Rectal smooth muscle tissue (tissue), 1 donor: ENCODE results near the gene LGALS1.

Source experiments
- H3K27ac ChIP-seq: one replicate; pipeline ENCODE4 v1.7.0; 2013; ENCODE audit warnings: low read depth, low read length, inconsistent platforms
- H3K27me3 ChIP-seq: one replicate; pipeline ENCODE4 v1.7.0; 2013; ENCODE audit warnings: low read length; ENCODE audit not compliant: control insufficient read depth, insufficient read depth
- H3K36me3 ChIP-seq: one replicate; pipeline ENCODE4 v1.7.0; 2013; ENCODE audit warnings: low read length; ENCODE audit not compliant: control insufficient read depth, insufficient read depth
- H3K4me1 ChIP-seq: one replicate; pipeline ENCODE4 v1.7.0; 2013; ENCODE audit warnings: low read length; ENCODE audit not compliant: control insufficient read depth, insufficient read depth
- H3K4me3 ChIP-seq: one replicate; pipeline ENCODE4 v1.7.0; 2013; ENCODE audit warnings: low read length
- H3K9ac ChIP-seq: one replicate; pipeline ENCODE4 v1.7.0; 2013; ENCODE audit warnings: low read length

Gene LGALS1

DNA sequence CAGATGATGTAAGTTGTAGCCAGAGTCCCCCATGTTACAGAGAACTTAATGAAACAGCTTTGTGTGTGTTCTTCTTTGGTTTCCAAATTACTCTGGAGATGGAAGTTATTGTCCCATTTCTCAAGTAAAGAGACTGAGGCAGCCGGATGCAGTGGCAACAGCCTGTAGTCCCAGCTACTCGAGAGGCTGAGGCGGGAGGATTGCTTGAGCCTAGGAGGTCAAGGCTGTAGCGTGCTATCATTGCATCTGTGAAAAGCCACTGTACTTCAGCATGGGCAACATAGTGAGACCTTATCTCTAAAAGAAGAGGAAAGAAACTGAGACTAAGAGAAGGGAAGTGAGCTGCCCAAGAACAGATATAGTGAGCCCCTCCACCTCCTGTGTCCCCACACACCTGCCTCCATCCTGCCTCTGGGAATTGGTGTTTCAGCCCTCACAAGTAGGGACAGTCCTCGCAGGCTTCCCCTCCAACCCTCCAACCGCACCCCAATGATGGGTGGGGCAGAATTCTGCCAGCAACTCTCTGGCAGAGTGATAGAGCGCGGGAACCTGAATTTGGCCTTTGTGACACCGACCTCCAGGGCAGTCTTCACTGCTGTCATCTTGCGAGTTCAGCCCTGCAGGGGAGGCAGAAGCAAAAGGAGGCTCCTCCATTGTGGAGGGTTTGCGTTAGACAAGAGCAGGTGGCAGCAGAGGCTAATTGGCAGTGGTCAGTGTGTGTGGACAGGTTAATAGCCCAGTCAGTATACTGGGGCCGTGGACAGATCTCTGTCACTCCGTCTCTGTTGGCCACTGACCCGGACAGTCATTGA, 15.3 kb upstream of the LGALS1 start:
- no peaks in the 10 kb centered on the region for H3K27me3 ChIP-seq
- H3K9ac ChIP-seq = peak overlapping the region; percentile 82
- peak overlapping the region; percentile 90 for H3K4me3 ChIP-seq
- H3K4me1 ChIP-seq = peaks cover 32% of the 10 kb centered on the region
- H3K36me3 ChIP-seq = no peaks in the 10 kb centered on the region
- H3K27ac ChIP-seq = peak overlapping the region; percentile 61

DNA sequence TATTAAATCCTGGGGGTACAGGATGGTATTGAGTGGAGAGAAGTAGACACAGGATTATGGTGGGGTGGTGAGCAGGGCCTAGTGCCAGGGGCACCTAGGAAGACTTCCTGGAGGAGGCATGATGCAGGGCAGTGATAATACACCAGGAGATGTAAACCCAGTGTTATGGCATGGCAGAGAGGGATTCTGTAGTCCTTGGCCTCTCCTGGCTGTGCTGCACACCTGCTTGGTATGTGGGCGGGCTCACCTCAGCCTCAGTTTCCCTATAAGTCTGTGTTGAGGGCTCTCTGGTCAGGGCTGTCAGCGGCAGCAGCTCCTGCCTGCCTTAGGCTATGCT, 14.8 kb upstream of the LGALS1 start:
- no peak overlapping the region for H3K9ac ChIP-seq
- H3K36me3 ChIP-seq = no peaks in the 10 kb centered on the region
- H3K27me3 ChIP-seq = no peaks in the 10 kb centered on the region
- H3K27ac ChIP-seq = peak overlapping the region; percentile 88
- peaks cover 32% of the 10 kb centered on the region for H3K4me1 ChIP-seq
- H3K4me3 ChIP-seq = peak overlapping the region; percentile 30

DNA sequence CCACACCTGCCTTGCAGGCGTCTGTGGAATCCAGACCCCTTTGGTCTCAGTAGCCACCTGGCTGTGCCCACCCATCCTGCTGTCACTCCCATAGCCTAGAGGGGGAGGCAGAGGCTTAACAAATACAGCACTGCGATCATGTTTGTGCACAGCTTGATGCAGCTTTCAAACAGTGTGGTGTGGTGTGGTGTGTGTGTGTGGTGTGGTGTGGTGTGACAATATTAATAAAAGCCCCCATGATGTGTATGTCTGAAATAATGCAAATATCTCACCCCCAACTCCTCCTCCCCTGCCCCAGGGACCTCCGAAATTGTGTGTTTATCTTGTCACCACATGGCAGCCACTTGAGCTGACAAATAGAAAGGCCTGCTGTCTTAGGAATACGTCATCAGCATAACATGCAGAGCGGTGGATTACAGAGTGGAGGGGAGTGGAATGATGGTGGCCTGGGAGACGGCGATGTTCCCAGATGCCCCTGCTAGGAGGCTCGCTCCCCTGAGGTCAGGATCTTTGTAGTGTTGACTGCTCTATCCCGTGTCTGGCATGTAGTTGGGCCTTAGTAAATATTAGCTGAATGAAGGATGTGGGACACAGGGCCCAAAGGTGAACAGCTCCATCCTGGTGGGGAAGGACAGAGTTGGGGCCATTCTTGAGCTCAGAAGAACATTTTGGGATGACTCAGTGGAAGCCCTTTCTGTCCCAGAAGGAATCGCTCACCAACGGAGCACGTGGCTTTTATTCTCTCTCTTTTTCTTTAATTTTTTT, 14.1 kb upstream of the LGALS1 start:
- peaks cover 3% of the 10 kb centered on the region for H3K36me3 ChIP-seq
- H3K9ac ChIP-seq = no peak overlapping the region
- no peaks in the 10 kb centered on the region for H3K27me3 ChIP-seq
- peak overlapping the region; percentile 40 for H3K4me3 ChIP-seq
- peak overlapping the region; percentile 88 for H3K27ac ChIP-seq
- H3K4me1 ChIP-seq = peaks cover 32% of the 10 kb centered on the region

DNA sequence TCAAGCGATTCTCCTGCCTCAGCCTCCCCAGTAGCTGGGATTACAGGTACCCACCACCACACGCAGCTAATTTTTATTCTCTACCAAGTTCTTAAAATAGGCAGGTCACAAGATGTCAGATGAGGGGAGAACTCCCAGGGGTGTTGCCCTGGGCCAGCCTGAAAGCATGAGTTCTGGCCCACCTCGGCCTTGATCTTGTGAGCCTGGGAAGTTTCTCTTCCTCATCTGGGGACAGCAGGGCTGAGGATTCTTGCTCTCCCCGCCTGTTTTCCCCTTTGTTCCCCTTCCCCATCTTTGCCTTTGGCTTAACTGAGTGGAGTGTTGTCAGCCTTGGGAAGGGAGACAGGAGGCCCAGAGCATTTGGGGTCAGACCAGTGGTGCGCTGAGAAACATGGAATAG, 13.4 kb upstream of the LGALS1 start:
- H3K9ac ChIP-seq = no peak overlapping the region
- peak overlapping the region; percentile 55 for H3K27ac ChIP-seq
- peaks cover 32% of the 10 kb centered on the region for H3K4me1 ChIP-seq
- H3K36me3 ChIP-seq = peaks cover 3% of the 10 kb centered on the region
- no peak overlapping the region for H3K4me3 ChIP-seq
- no peaks in the 10 kb centered on the region for H3K27me3 ChIP-seq

DNA sequence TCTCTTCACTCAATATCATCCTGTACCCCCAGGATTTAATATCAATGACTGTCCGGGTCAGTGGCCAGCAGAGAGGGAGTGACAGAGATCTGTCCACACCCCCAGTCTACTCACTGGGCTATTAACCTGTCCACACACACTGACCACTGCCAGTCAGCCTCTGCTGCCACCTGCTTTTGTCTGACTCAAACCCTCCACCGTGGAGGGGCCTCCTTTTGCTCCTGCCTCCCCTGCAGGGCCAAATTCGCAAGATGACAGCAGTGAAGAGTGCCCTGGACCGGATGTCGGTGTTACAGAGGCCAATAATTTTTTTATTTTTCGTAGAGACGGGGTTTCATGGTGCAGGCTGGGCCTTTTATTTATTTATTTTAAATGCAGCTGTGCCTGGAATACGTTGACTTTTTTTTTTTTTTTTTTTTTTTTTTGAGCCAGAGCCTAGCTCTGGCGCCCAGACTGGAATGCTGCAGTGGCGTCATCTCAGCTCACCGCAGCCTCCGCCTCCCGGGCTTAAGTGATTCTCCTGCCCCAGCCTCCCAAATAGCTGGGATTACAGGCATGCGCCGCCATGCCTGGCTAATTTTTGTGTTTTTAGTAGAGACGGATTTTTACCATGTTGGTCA, 11.8 kb upstream of the LGALS1 start:
- Histone ChIP-seq H3K4me1 (peaks cover 28% of the 10 kb centered on the region), H3K4me3 (no peak overlapping the region), H3K27ac (peak overlapping the region; percentile 75), H3K9ac (peak overlapping the region; percentile 10), H3K36me3 (peaks cover 3% of the 10 kb centered on the region), H3K27me3 (no peaks in the 10 kb centered on the region)

DNA sequence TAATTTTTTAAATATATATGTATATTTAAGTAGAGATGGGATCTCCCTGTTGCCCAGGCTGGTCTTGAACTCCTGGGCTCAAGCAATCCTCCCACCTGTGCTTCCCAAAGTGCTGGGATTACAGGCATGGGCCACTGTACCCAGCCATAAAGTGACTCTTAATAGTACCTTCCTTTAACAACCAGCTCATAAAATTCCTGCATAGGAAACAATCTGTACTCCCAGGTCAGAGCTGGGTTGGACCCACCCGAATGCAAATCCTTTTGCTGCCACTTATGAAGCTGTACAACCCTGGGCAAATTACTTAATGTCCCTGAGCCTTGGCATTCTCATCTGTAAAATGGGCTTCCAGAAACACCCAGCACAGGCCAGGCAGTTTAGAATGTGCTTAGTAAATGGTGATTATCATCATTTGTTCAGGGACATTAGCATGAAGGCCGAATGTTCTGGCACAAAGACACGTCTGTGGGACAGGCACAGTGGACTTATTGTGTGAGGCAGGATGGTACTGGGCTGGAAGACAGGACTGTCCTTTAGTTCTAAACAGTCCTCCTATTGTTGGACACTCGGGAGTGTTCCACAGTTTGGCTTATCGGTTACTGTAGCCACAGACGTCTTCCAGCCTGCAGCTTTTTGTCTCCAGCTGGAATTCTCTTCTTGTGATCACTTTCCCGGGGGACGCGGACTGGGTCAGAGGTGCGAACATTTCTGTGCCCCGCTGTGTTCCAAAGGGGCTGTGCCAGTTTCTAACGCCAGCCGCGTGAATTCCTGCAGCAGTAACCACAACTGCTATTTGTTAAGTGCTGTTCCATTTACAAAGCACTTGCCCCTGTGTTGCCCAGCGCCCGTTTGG, 11.0 kb upstream of the LGALS1 start:
- Histone ChIP-seq H3K9ac (no peak overlapping the region), H3K27ac (no peak overlapping the region), H3K4me3 (no peak overlapping the region), H3K36me3 (peaks cover 3% of the 10 kb centered on the region), H3K4me1 (peaks cover 26% of the 10 kb centered on the region), H3K27me3 (no peaks in the 10 kb centered on the region)

DNA sequence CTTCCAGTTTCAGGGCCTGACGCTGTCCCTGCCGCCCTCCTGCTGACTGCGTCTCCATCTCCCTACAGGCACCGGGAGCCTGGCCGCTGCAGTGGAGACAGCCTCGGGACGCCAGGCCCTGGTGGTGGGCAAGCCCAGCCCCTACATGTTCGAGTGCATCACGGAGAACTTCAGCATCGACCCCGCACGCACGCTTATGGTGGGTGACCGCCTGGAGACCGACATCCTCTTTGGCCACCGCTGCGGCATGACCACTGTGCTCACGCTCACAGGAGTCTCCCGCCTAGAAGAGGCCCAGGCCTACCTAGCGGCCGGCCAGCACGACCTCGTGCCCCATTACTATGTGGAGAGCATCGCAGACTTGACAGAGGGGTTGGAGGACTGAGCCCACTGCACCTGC, 9.9 kb upstream of the LGALS1 start:
- no peak overlapping the region for H3K9ac ChIP-seq
- peaks cover 3% of the 10 kb centered on the region for H3K36me3 ChIP-seq
- peaks cover 19% of the 10 kb centered on the region for H3K4me1 ChIP-seq
- H3K27me3 ChIP-seq = no peaks in the 10 kb centered on the region
- H3K4me3 ChIP-seq = no peak overlapping the region
- no peak overlapping the region for H3K27ac ChIP-seq

DNA sequence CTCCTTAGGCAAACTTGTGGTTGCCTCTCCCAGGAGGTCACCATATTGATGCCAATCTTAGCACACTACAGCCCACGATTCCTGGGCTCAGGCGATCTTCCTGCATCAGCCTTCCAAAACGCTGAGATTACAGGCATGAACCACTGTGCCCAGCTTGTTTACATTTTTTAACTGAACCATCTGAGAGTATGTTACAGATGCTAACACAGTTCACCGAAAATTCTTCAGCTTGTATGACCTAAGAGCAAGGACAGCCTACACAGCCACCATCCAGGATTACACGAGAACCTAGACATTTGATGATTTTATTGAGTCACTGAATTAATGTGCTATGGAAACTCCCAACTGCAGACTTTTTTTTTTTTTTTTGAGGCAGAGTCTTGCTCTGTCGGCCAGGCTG, 5.8 kb upstream of the LGALS1 start:
- H3K9ac ChIP-seq = no peak overlapping the region
- H3K27ac ChIP-seq = peak overlapping the region; percentile 70
- H3K4me3 ChIP-seq = no peak overlapping the region
- H3K4me1 ChIP-seq = peaks cover 14% of the 10 kb centered on the region
- H3K36me3 ChIP-seq = peaks cover 3% of the 10 kb centered on the region
- no peaks in the 10 kb centered on the region for H3K27me3 ChIP-seq

DNA sequence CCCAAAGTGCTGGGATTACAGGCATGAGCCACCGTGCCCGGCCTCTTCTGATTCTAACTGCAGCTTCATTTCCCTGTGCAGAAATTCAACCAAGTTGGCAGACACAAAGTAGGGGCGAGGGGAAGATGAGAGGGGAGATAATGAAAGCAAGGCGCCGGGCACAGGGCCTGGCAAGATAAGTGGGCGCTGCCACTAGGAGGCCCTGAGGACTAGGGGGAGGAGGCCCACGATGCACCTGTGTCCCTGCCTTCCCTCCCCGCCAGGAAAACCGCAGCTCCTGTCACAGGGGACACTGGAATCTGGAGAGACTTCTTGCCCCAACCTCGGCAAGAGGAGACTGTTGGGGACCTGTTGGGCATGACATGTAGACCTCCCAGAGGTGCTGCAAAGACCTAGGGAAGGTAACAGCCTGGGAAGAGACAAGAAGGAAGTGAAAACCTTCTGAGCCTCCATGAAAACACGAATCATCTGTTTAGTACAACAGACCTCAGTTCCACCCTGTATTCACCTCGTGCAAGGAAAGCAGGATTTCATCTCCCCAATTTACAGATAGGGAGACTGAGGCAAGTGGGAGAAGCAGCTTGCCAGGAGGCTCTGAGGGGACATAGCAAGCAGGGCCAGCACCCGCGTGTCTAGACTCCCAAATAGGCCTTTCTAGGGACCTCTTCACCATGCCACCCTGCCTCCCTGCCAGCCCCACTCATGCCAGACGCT, 3.1 kb upstream of the LGALS1 start:
- H3K4me1 ChIP-seq = peaks cover 12% of the 10 kb centered on the region

DNA sequence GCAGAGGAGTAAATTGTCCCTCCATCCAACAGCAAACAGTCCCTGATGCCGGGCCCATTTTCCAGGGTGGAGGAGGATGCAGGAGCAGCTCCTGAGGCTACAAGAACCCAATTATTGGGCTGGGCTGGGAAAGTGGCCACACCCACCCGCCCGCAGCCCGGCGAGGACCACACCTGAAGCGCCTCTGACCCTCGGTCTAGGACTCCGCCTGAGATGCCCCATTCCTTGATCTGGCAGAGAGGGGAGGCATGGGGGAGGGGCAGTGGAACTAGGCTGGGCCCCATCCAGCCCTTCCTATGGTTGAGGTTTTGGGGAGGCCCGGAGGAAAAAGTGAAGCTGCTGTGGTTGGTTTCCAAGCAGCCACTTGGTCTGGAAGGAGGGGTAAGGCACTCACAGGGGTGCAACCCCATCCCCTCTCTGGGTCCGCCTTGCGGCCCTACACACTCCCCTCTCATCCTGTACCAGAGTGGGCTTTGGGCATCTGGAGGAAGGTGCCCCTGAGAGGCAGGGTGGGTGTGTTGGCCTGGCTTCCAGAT, 2.4 kb upstream of the LGALS1 start:
- Histone ChIP-seq H3K4me3 (no peak overlapping the region), H3K9ac (no peak overlapping the region), H3K4me1 (peaks cover 14% of the 10 kb centered on the region), H3K27ac (peak overlapping the region; percentile 67), H3K27me3 (no peaks in the 10 kb centered on the region), H3K36me3 (no peaks in the 10 kb centered on the region)

More for the DNA sequence above, 3.1 kb upstream of the LGALS1 start:
- Histone ChIP-seq H3K9ac (no peak overlapping the region), H3K27ac (no peak overlapping the region), H3K36me3 (no peaks in the 10 kb centered on the region), H3K27me3 (no peaks in the 10 kb centered on the region), H3K4me3 (no peak overlapping the region)

DNA sequence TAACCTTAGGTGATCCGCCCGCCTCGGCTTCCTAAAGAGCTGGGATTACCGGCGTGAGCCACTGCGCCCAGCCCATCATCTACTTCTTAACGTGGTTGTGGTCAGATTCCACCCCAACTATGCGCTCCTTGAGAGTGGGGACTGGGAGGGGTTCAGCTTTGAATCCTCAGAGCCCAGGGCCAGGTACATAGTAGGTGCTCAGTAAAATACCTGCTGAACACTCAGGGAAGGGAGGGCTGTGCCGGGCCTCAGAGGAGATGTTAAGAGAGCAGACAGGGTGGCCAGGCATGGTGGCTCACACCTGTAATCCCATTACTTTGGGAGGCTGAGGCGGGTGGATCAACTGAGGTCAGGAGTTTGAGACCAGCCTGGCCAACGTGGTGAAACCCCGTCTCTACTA, 1.2 kb upstream of the LGALS1 start:
- Histone ChIP-seq H3K4me3 (no peak overlapping the region), H3K36me3 (no peaks in the 10 kb centered on the region), H3K4me1 (peaks cover 14% of the 10 kb centered on the region), H3K9ac (no peak overlapping the region), H3K27ac (peak overlapping the region; percentile 92), H3K27me3 (no peaks in the 10 kb centered on the region)
